GM11168 (cell line): ENCODE data around the gene SPRY4.
"Not testable (repeated sequence)": the region's sequence is repeated elsewhere in the genome, so short reads cannot be mapped to it uniquely, and the experiment has no call there.

ENCODE experiments used
- in situ Hi-C: fragments of 300-500 bp; cut with MboI; formaldehyde crosslinking; loops from one replicate; pipeline ENCODE4 v1.12.0; 2022; ENCODE audit warnings: low sequenced_read_pairs; ENCODE audit not compliant: unreplicated experiment

SPRY4 gene

GRCh38 chr5:142339781-142340180, 15.0 kb upstream of the SPRY4 start:
- in situ Hi-C loops: no loop called here

GRCh38 chr5:142334538-142334937, 9.7 kb upstream of the SPRY4 start:
- in situ Hi-C loops: no loop called here

GRCh38 chr5:142333749-142334148, 8.9 kb upstream of the SPRY4 start:
- in situ Hi-C loops: not testable (repeated sequence)

- in situ Hi-C loops: no loop called here
Observed at GRCh38 chr5:142330444-142330843, 5.6 kb upstream of the SPRY4 start.

GRCh38 chr5:142330026-142330425, 5.2 kb upstream of the SPRY4 start:
- in situ Hi-C loops: no loop called here

- in situ Hi-C loops: no loop called here
Observed at GRCh38 chr5:142327111-142327842, 2.5 kb upstream of the SPRY4 start.

GRCh38 chr5:142326480-142326938, 1.7 kb upstream of the SPRY4 start:
- in situ Hi-C loops: no loop called here

- in situ Hi-C loops: no loop called here
Observed at GRCh38 chr5:142325725-142326479, 1.1 kb upstream of the SPRY4 start.

- in situ Hi-C loops: no loop called here
Observed at GRCh38 chr5:142324136-142324870, 518 bp downstream of the SPRY4 start.

- in situ Hi-C loops: no loop called here
Observed at GRCh38 chr5:142323480-142324135, 1.2 kb downstream of the SPRY4 start.

GRCh38 chr5:142322747-142323479, 1.9 kb downstream of the SPRY4 start:
- in situ Hi-C loops: no loop called here

- in situ Hi-C loops: no loop called here
Observed at GRCh38 chr5:142322403-142322746, 2.4 kb downstream of the SPRY4 start.

- in situ Hi-C loops: no loop called here
Observed at GRCh38 chr5:142320851-142321560, 3.8 kb downstream of the SPRY4 start.

- in situ Hi-C loops: no loop called here
Observed at GRCh38 chr5:142320430-142320738, 4.4 kb downstream of the SPRY4 start.

- in situ Hi-C loops: no loop called here
Observed at GRCh38 chr5:142319560-142320429, 5.0 kb downstream of the SPRY4 start.

- in situ Hi-C loops: no loop called here
Observed at GRCh38 chr5:142319105-142319504, 5.7 kb downstream of the SPRY4 start.

GRCh38 chr5:142317753-142318152, 7.1 kb downstream of the SPRY4 start:
- in situ Hi-C loops: no loop called here

GRCh38 chr5:142317173-142317572, 7.6 kb downstream of the SPRY4 start:
- in situ Hi-C loops: no loop called here

- in situ Hi-C loops: no loop called here
Observed at GRCh38 chr5:142316681-142317080, 8.1 kb downstream of the SPRY4 start.
